Measurements from ENCODE around the gene RBFOX2. TPM values are rescaled to one million over a fixed set of nuclear protein-coding genes. Genes with fewer than 3 reads are reported as not detected.

Gene RBFOX2
- total and polyA plus RNA-seq, 2 of the 8 experiments (the other 6 are each of a cell fraction or from before 2014, with no cell fraction given): 121 to 122 TPM

- Histone ChIP-seq H3K56ac (replicated peaks; ENCODE audit: insufficient read length, low read depth, low read length) (no peak overlapping the region), H3K36me3 (ENCODE audit: control insufficient read depth in 2 of 4, insufficient read depth in 4 of 4, low read length in 3 of 4) (no peaks in the 10 kb centered on the region), H2BK5ac (ENCODE audit: low read depth, low read length) (no peak overlapping the region), H2BK12ac (ENCODE audit: low read depth, low read length) (no peak overlapping the region), H4K91ac (replicated peaks; ENCODE audit: insufficient read length, low read length) (no peak overlapping the region), H2BK15ac (ENCODE audit: low read length) (no peak overlapping the region), H3K27ac (ENCODE audit: low read depth, low read length) (no peak overlapping the region), H4K20me1 (replicated peaks in 1 of 2; ENCODE audit: control insufficient read depth in 1 of 2, insufficient read depth in 2 of 2, low read length in 2 of 2) (no peaks in the 10 kb centered on the region), H3K9me3 (ENCODE audit: insufficient read depth in 2 of 2, low read depth in 1 of 2, low read length in 1 of 2) (no peaks in the 10 kb centered on the region), H3K79me2 (ENCODE audit: control insufficient read depth in 1 of 2, insufficient read depth in 2 of 2, low read length in 2 of 2) (peaks cover 0 to 40% of the 10 kb centered on the region in 2 experiments; a peak in 3 of 4 replicates), H4K5ac (ENCODE audit: insufficient read length, low read depth, low read length) (no peak overlapping the region), H4K8ac (ENCODE audit: extremely low read depth, insufficient read depth, low read length) (no peak overlapping the region), H3K18ac (ENCODE audit: extremely low read depth, low read length) (no peak overlapping the region), H3K4ac (replicated peaks; ENCODE audit: insufficient read length, low read depth, low read length) (no peak overlapping the region), H3K4me3 (ENCODE audit: extremely low read depth in 1 of 4, insufficient read depth in 2 of 4, low read depth in 3 of 4, low read length in 4 of 4) (no peak overlapping the region), H3K79me1 (ENCODE audit: low read depth, low read length) (no peaks in the 10 kb centered on the region), H3K14ac (ENCODE audit: insufficient read length) (no peak overlapping the region), H3K27me3 (replicated peaks in 1 of 4; ENCODE audit: control insufficient read depth in 3 of 4, extremely low read depth in 1 of 4, insufficient read depth in 3 of 4, low read length in 3 of 4) (no peaks in the 10 kb centered on the region), H3K9ac (replicated peaks in 1 of 4; ENCODE audit: extremely low read depth in 1 of 4, low read depth in 3 of 4, low read length in 3 of 4) (no peak overlapping the region), H2BK20ac (ENCODE audit: low read length) (no peak overlapping the region), H3K23ac (ENCODE audit: insufficient read length) (no peak overlapping the region), H3K4me1 (replicated peaks in 1 of 4; ENCODE audit: control insufficient read depth in 3 of 4, insufficient read depth in 4 of 4, low read length in 3 of 4) (peaks cover 0 to 19% (median 6%) of the 10 kb centered on the region in 4 experiments; a peak in 4 of 7 replicates), H2AK5ac (ENCODE audit: low read depth, low read length) (no peak overlapping the region), H3K4me2 (ENCODE audit: insufficient read depth in 1 of 2, low read depth in 2 of 2, low read length in 2 of 2) (no peak overlapping the region), H3K23me2 (ENCODE audit: low read depth, low read length) (peaks cover 6% of the 10 kb centered on the region; the same call in 1 of the 2 replicates), H2BK120ac (replicated peaks; ENCODE audit: low read depth, low read length) (no peak overlapping the region), H2AFZ (ENCODE audit: low read length) (no peak overlapping the region)
- POLR2A ChIA-PET (ENCODE audit: partially characterized antibody): interaction anchor here (0.6 to 0.7 kb wide), 2 partner anchors 90 to 129 kb away, joined by 3 read pairs; no protein-coding TSS in a partner anchor
- CTCF ChIA-PET (ENCODE audit: partially characterized antibody): interaction anchor here (0.7 to 1.5 kb wide), 11 partner anchors 13 to 224 kb away, joined by 3 to 6 read pairs (median 3); no protein-coding TSS in a partner anchor
- 82% methylated on average over 3 of the region's 3 CpGs; no CpG with 5 or more reads in 1 of the 2 experiments for WGBS, 2 experiments (ENCODE audit: extremely low coverage in 1 of 2, insufficient coverage in 1 of 2, insufficient read length in 1 of 2, insufficient replicate concordance in 2 of 2, low coverage in 1 of 2, low lambda C conversion rate in 2 of 2, missing lambda C conversion rate in 1 of 2)
- DNase-seq (ENCODE audit: low read depth in 1 of 2, low spot score in 2 of 2) (no peak), FAIRE-seq (no peak)
- TF ChIP-seq EZH2 (IDR thresholded peaks at IDR 0.05; ENCODE audit: low read depth, low read length, severe bottlenecking): no peak
- no peak for TF ChIP-seq CBX8 (IDR thresholded peaks at IDR 0.05; ENCODE audit: borderline replicate concordance, low read depth, low read length)
- TF ChIP-seq BACH1 (IDR thresholded peaks at IDR 0.05; ENCODE audit: low read length): peak; percentile 16; the same call in 1 of the 2 replicates
- 0 out of 2 replicates have a peak, but pooled peaks have one; percentile 10 for TF ChIP-seq MAFK (IDR thresholded peaks at IDR 0.05; ENCODE audit: low read depth, low read length)
- TF ChIP-seq CTCF (IDR thresholded peaks at IDR 0.05; ENCODE audit: control extremely low read depth in 1 of 3, insufficient read depth in 1 of 3, low read depth in 1 of 3, low read length in 3 of 3): no peak
Observed at GRCh38 chr22:35841907-35842518, 186.6 kb downstream of the RBFOX2 start.

All from H1 (cell line).